Uterus (tissue), 4 donors: ENCODE results near the gene CARD14. TPM values are rescaled to one million over a fixed set of nuclear protein-coding genes. Genes with fewer than 3 reads are reported as not detected.

Source experiments
- DNase-seq, 2 donors: peaks; one replicate each; pipeline ENCODE4 v3.0.0-alpha.2; 2019 to 2020
- H3K27ac ChIP-seq, 2 donors: fragments of 200-600 bp; sonication (generic); 1 replicate in 1 of 2; 2 replicates in 1 of 2; pipeline ENCODE4 v1.5.1; 2016 to 2018
- H3K27me3 ChIP-seq, 2 donors: fragments of 200-600 bp; sonication (generic); one replicate each; pipeline ENCODE4 v1.5.1; 2018 to 2019; ENCODE audit warnings: control low read depth in 1 of 2
- H3K36me3 ChIP-seq, 2 donors: fragments of 200-600 bp; sonication (generic); one replicate each; pipeline ENCODE4 v1.5.1; 2019; ENCODE audit warnings: control low read depth in 1 of 2
- H3K4me1 ChIP-seq, 2 donors: fragments of 200-600 bp; sonication (generic); one replicate each; pipeline ENCODE4 v1.5.1; 2018 to 2019; ENCODE audit warnings: control low read depth in 1 of 2
- H3K4me3 ChIP-seq, 2 donors: fragments of 200-600 bp; sonication (generic); 1 replicate in 1 of 2; 2 replicates in 1 of 2; pipeline ENCODE4 v1.5.1; 2018 to 2019; ENCODE audit warnings: mild to moderate bottlenecking in 1 of 2
- H3K9me3 ChIP-seq, 2 donors: fragments of 200-600 bp; sonication (generic); one replicate each; pipeline ENCODE4 v1.5.1; 2019; ENCODE audit warnings: control low read depth in 1 of 2
- CTCF ChIP-seq, 4 experiments: fragments of 200-600 bp in 2 of 4; fragments of 450-650 bp in 2 of 4; sonication (generic) in 2 of 4; IDR thresholded peaks; one replicate each; pipeline ENCODE4 v1.5.1; 2016 to 2019; ENCODE audit warnings: antibody characterized with exemption in 4 of 4, mild to moderate bottlenecking in 2 of 4, moderate library complexity in 1 of 4
- POLR2A ChIP-seq, 2 donors: fragments of 450-650 bp; IDR thresholded peaks; one replicate each; pipeline ENCODE4 v1.6.1; 2016; ENCODE audit warnings: antibody characterized with exemption in 2 of 2, mild to moderate bottlenecking in 1 of 2, moderate library complexity in 1 of 2
- intact Hi-C: fragments of 100-400 bp; cut with DNase I; formaldehyde crosslinking; loops from one replicate; pipeline ENCODE4 v1.15.1; 2023; ENCODE audit warnings: low total_unique reads
- total RNA-seq, 4 donors: library from RNA; depleted of rRNA in 3 of 4; stranded (reverse); fragments of >200 nt in 3 of 4; gene quantifications; one replicate each; pipeline versions ENCODE4 v1.1.0 to v1.2.4, GENCODE V29; 2014 to 2023
- donor health status: DM: yes; HTN: yes; CAD: no.

Gene CARD14
- total RNA-seq, 4 donors from 2014 or later, result 0.43 to 1.4 TPM; not detected in 2

GRCh38 chr17:80220736-80221215, 50.9 kb downstream of the CARD14 start:
- intact Hi-C loops, result no loop called here
- TF ChIP-seq POLR2A (IDR thresholded peaks at IDR 0.05) (no peak), CTCF (IDR thresholded peaks at IDR 0.05) (no peak)

GRCh38 chr17:80221351-80222105, 51.7 kb downstream of the CARD14 start:
- Histone ChIP-seq H3K27me3 (no peaks in the 10 kb centered on the region), H3K9me3 (no peaks in the 10 kb centered on the region), H3K4me1 (peaks cover 0 to 6% of the 10 kb centered on the region in 2 donors), H3K27ac (peak overlapping the region; percentile 84 to 86), H3K4me3 (peak overlapping the region; percentile 83 to 99), H3K36me3 (no peaks in the 10 kb centered on the region)
- intact Hi-C loops, result no loop called here
- no peak for DNase-seq
- TF ChIP-seq POLR2A (IDR thresholded peaks at IDR 0.05) (no peak), CTCF (IDR thresholded peaks at IDR 0.05) (no peak)

More at GRCh38 chr17:80220736-80221215, 50.9 kb downstream of the CARD14 start:
- Histone ChIP-seq H3K9me3 (no peaks in the 10 kb centered on the region), H3K27me3 (no peaks in the 10 kb centered on the region), H3K4me1 (peaks cover 0 to 6% of the 10 kb centered on the region in 2 donors), H3K36me3 (no peaks in the 10 kb centered on the region), H3K4me3 (peak overlapping the region; percentile 83 to 99), H3K27ac (peak overlapping the region; percentile 84 to 86)
- DNase-seq, result peak; percentile 36 to 40

GRCh38 chr17:80222376-80223141, 52.7 kb downstream of the CARD14 start:
- TF ChIP-seq POLR2A (IDR thresholded peaks at IDR 0.05) (no peak), CTCF (IDR thresholded peaks at IDR 0.05) (no peak)
- no peaks in the 10 kb centered on the region for H3K27me3 ChIP-seq
- DNase-seq, result no peak
- no peaks in the 10 kb centered on the region for H3K9me3 ChIP-seq
- intact Hi-C loops, result no loop called here
- no peak overlapping the region for H3K27ac ChIP-seq
- H3K4me3 ChIP-seq, result no peak overlapping the region
- H3K4me1 ChIP-seq, result peaks cover 0 to 6% of the 10 kb centered on the region in 2 donors
- H3K36me3 ChIP-seq, result no peaks in the 10 kb centered on the region

- no peak overlapping the region for H3K27ac ChIP-seq
- peaks cover 0 to 6% of the 10 kb centered on the region in 2 donors for H3K4me1 ChIP-seq
- H3K36me3 ChIP-seq, result no peaks in the 10 kb centered on the region
- no peaks in the 10 kb centered on the region for H3K9me3 ChIP-seq
- intact Hi-C loops, result no loop called here
- no peak overlapping the region for H3K4me3 ChIP-seq
- DNase-seq, result no peak
- TF ChIP-seq POLR2A (IDR thresholded peaks at IDR 0.05), result no peak
- no peak for TF ChIP-seq CTCF (IDR thresholded peaks at IDR 0.05)
- no peaks in the 10 kb centered on the region for H3K27me3 ChIP-seq
Measured at GRCh38 chr17:80223142-80223815, 53.4 kb downstream of the CARD14 start.
